Naive thymus-derived CD4-positive, alpha-beta T cell (primary cell): Measurements from ENCODE around the gene CFAP299. TPM values are rescaled to one million over a fixed set of nuclear protein-coding genes. Genes with fewer than 3 reads are reported as not detected.

ENCODE experiments used
- ATAC-seq: fragments of 150-1000 bp; cut with Tn5 transposase; 2 replicates; pipeline ENCODE4 v1.10.0; 2021; ENCODE audit warnings: mild to moderate bottlenecking, moderate library complexity
- CTCF ChIA-PET: fragments of 350-600 bp; sonication (Branson Sonifier 250); formaldehyde crosslinking; loops from one replicate; lab custom pipeline; 2021; ENCODE audit warnings: antibody characterized with exemption; lab: Charles Lee
- POLR2A ChIA-PET: fragments of 350-600 bp; sonication (Branson Sonifier 250); formaldehyde crosslinking; loops from one replicate; lab custom pipeline; 2021; ENCODE audit warnings: antibody characterized with exemption, inconsistent platforms; lab: Charles Lee
- DNase-seq, 9 donors: peaks; one replicate each; pipeline versions ENCODE4 v3.0.0 to v3.0.0-alpha.2; 2020 to 2022; ENCODE audit warnings: mixed read lengths in 1 of 9
- H3K27ac ChIP-seq: one replicate; pipeline ENCODE4 v1.7.0; 2013; ENCODE audit warnings: mild to moderate bottlenecking, low read depth, low read length, moderate library complexity
- H3K27me3 ChIP-seq, 2 donors: one replicate each; pipeline ENCODE4 v1.7.0; 2013; ENCODE audit warnings: low read length in 2 of 2, mild to moderate bottlenecking in 2 of 2, moderate library complexity in 2 of 2; ENCODE audit not compliant: control insufficient read depth in 2 of 2, insufficient read depth in 2 of 2
- H3K36me3 ChIP-seq, 3 experiments: 1 replicate in 2 of 3; 2 replicates in 1 of 3; pipeline ENCODE4 v1.7.0; 2013; ENCODE audit warnings: low read length in 3 of 3, mild to moderate bottlenecking in 3 of 3, moderate library complexity in 1 of 3; ENCODE audit not compliant: insufficient read depth in 3 of 3, control insufficient read depth in 2 of 3
- H3K4me1 ChIP-seq, 2 donors: one replicate each; pipeline ENCODE4 v1.7.0; 2013; ENCODE audit warnings: low read length in 2 of 2, mild to moderate bottlenecking in 2 of 2, moderate library complexity in 1 of 2; ENCODE audit not compliant: control insufficient read depth in 2 of 2, insufficient read depth in 2 of 2
- H3K4me3 ChIP-seq: 2 replicates; pipeline ENCODE4 v1.7.0; 2013; ENCODE audit warnings: mild to moderate bottlenecking, low read length
- H3K9me3 ChIP-seq, 3 experiments: 1 replicate in 2 of 3; 2 replicates in 1 of 3; pipeline ENCODE4 v1.7.0; 2013; ENCODE audit warnings: low read length in 3 of 3; ENCODE audit not compliant: control insufficient read depth in 2 of 3
- H3K27ac Mint-ChIP-seq, 9 donors: one replicate each; pipeline ENCODE4 v1.8.0; 2020 to 2022; ENCODE audit warnings: mixed read lengths in 9 of 9, mild to moderate bottlenecking in 8 of 9, moderate library complexity in 5 of 9, inconsistent platforms in 2 of 9
- H3K27me3 Mint-ChIP-seq, 5 donors: one replicate each; pipeline ENCODE4 v1.8.0; 2021 to 2022; ENCODE audit warnings: mixed read lengths in 5 of 5, mild to moderate bottlenecking in 1 of 5
- H3K36me3 Mint-ChIP-seq, 5 donors: one replicate each; pipeline ENCODE4 v1.8.0; 2020 to 2022; ENCODE audit warnings: mixed read lengths in 5 of 5, mild to moderate bottlenecking in 3 of 5, inconsistent platforms in 1 of 5
- H3K4me1 Mint-ChIP-seq, 7 donors: one replicate each; pipeline ENCODE4 v1.8.0; 2020 to 2022; ENCODE audit warnings: mixed read lengths in 7 of 7, mild to moderate bottlenecking in 3 of 7, inconsistent platforms in 1 of 7
- H3K4me3 Mint-ChIP-seq, 10 donors: one replicate each; pipeline ENCODE4 v1.8.0; 2020 to 2022; ENCODE audit warnings: mild to moderate bottlenecking in 10 of 10, mixed read lengths in 10 of 10, moderate library complexity in 6 of 10, inconsistent platforms in 2 of 10
- H3K9me3 Mint-ChIP-seq, 11 donors: one replicate each; pipeline ENCODE4 v1.8.0; 2020 to 2022; ENCODE audit warnings: mixed read lengths in 11 of 11, mild to moderate bottlenecking in 4 of 11, inconsistent platforms in 1 of 11, moderate library complexity in 1 of 11
- intact Hi-C, 2 donors: fragments of 100-400 bp; cut with micrococcal nuclease; formaldehyde crosslinking; loops; one replicate each; pipeline ENCODE4 v1.15.1; 2023
- polyA plus RNA-seq, 2 donors: library from polyadenylated mRNA; unstranded; fragments of 300-500 nt; fragmentation: Illumina TruSeq; gene quantifications; one replicate each; pipeline ENCODE4 v1.2.3, GENCODE V29; 2021
- total RNA-seq, 6 experiments: library from RNA in 5 of 6; stranded (reverse) in 5 of 6; gene quantifications; 1 replicate in 5 of 6; 2 replicates in 1 of 6; pipeline ENCODE4 v1.2.3 and lab custom pipeline; 2021 to 2026

CFAP299 gene
- total and polyA plus RNA-seq, 7 experiments from 2014 or later = not detected

- Mint-ChIP-seq H3K36me3 (peaks cover 0 to 7% (median 0%) of the 10 kb centered on the region in 5 donors), H3K4me3 (no peak overlapping the region), H3K27me3 (peaks cover 0 to 5% (median 0%) of the 10 kb centered on the region in 5 donors), H3K27ac (no peak overlapping the region), H3K4me1 (peaks cover 0 to 27% (median 14%) of the 10 kb centered on the region in 7 donors), H3K9me3 (peaks cover 0 to 4% (median 0%) of the 10 kb centered on the region in 11 donors)
- Histone ChIP-seq H3K4me1 (no peaks in the 10 kb centered on the region), H3K9me3 (no peaks in the 10 kb centered on the region), H3K27ac (no peak overlapping the region), H3K4me3 (no peak overlapping the region), H3K27me3 (no peaks in the 10 kb centered on the region), H3K36me3 (no peaks in the 10 kb centered on the region)
- intact Hi-C loops = loop anchor here in 1 of 2 donors (2.0 to 5.0 kb wide), 2 partner anchors 21 to 243 kb away; no protein-coding TSS in a partner anchor
- ChIA-PET POLR2A (interaction anchor here (0.5 kb wide), 1 partner anchor 23 kb away, joined by 3 read pairs; no protein-coding TSS in a partner anchor), CTCF (no interaction called here)
- ATAC-seq (no peak), DNase-seq (no peak)
These were observed 274.7 kb downstream of the CFAP299 start for GRCh38 chr4:80610199-80610598.

GRCh38 chr4:80610845-80611677 is 275.5 kb downstream of the CFAP299 start:
- H3K36me3 Mint-ChIP-seq = peaks cover 0 to 7% (median 0%) of the 10 kb centered on the region in 5 donors
- H3K4me3 ChIP-seq = no peak overlapping the region
- no peaks in the 10 kb centered on the region for H3K36me3 ChIP-seq
- DNase-seq (no peak), ATAC-seq (no peak)
- CTCF ChIA-PET = interaction anchor here (0.7 to 0.8 kb wide), 2 partner anchors 220 to 440 kb away, joined by 3 read pairs; no protein-coding TSS in a partner anchor
- H3K9me3 ChIP-seq = no peaks in the 10 kb centered on the region
- no peak overlapping the region for H3K27ac Mint-ChIP-seq
- no peaks in the 10 kb centered on the region for H3K4me1 ChIP-seq
- no peak overlapping the region for H3K27ac ChIP-seq
- H3K27me3 ChIP-seq = no peaks in the 10 kb centered on the region
- peaks cover 0 to 4% (median 0%) of the 10 kb centered on the region in 11 donors for H3K9me3 Mint-ChIP-seq
- H3K4me1 Mint-ChIP-seq = peaks cover 0 to 27% (median 14%) of the 10 kb centered on the region in 7 donors
- intact Hi-C loops = loop anchor here in 1 of 2 donors (2.0 to 5.0 kb wide), 2 partner anchors 20 to 244 kb away; no protein-coding TSS in a partner anchor
- H3K4me3 Mint-ChIP-seq = no peak overlapping the region
- H3K27me3 Mint-ChIP-seq = peaks cover 0 to 5% (median 0%) of the 10 kb centered on the region in 5 donors
- POLR2A ChIA-PET = interaction anchor here (0.9 kb wide), 1 partner anchor 17 kb away, joined by 3 read pairs; no protein-coding TSS in a partner anchor

GRCh38 chr4:80611678-80611979 is 276.1 kb downstream of the CFAP299 start:
- H3K4me1 ChIP-seq = no peaks in the 10 kb centered on the region
- H3K36me3 ChIP-seq = no peaks in the 10 kb centered on the region
- ChIA-PET CTCF (interaction anchor here (0.7 kb wide), 1 partner anchor 220 kb away, joined by 3 read pairs; no protein-coding TSS in a partner anchor), POLR2A (no interaction called here)
- peaks cover 0 to 27% (median 14%) of the 10 kb centered on the region in 7 donors for H3K4me1 Mint-ChIP-seq
- H3K4me3 ChIP-seq = no peak overlapping the region
- intact Hi-C loops = loop anchor here in 1 of 2 donors (2.0 to 5.0 kb wide), 2 partner anchors 19 to 244 kb away; no protein-coding TSS in a partner anchor
- H3K27ac Mint-ChIP-seq = no peak overlapping the region
- DNase-seq = no peak
- no peaks in the 10 kb centered on the region for H3K9me3 ChIP-seq
- peaks cover 0 to 5% (median 0%) of the 10 kb centered on the region in 5 donors for H3K27me3 Mint-ChIP-seq
- H3K4me3 Mint-ChIP-seq = no peak overlapping the region
- H3K27me3 ChIP-seq = no peaks in the 10 kb centered on the region
- H3K9me3 Mint-ChIP-seq = peaks cover 0 to 2% (median 0%) of the 10 kb centered on the region in 11 donors
- no peak overlapping the region for H3K27ac ChIP-seq
- H3K36me3 Mint-ChIP-seq = peaks cover 0 to 6% (median 0%) of the 10 kb centered on the region in 5 donors
- ATAC-seq = no peak

GRCh38 chr4:80613470-80613869 is 277.9 kb downstream of the CFAP299 start:
- Mint-ChIP-seq H3K9me3 (no peaks in the 10 kb centered on the region), H3K4me1 (peaks cover 0 to 31% (median 14%) of the 10 kb centered on the region in 7 donors), H3K36me3 (peaks cover 0 to 3% (median 0%) of the 10 kb centered on the region in 5 donors), H3K27me3 (peaks cover 0 to 5% (median 0%) of the 10 kb centered on the region in 5 donors), H3K27ac (no peak overlapping the region), H3K4me3 (no peak overlapping the region)
- H3K36me3 ChIP-seq = no peaks in the 10 kb centered on the region
- CTCF ChIA-PET = no interaction called here
- no peak for ATAC-seq
- H3K9me3 ChIP-seq = no peaks in the 10 kb centered on the region
- intact Hi-C loops = loop anchor here in 1 of 2 donors (5.0 kb wide), 1 partner anchor 246 kb away; no protein-coding TSS in a partner anchor
- no peak overlapping the region for H3K27ac ChIP-seq
- no peak overlapping the region for H3K4me3 ChIP-seq
- POLR2A ChIA-PET = interaction anchor here (1.1 kb wide), 1 partner anchor 9 kb away, joined by 3 read pairs; no protein-coding TSS in a partner anchor
- H3K27me3 ChIP-seq = no peaks in the 10 kb centered on the region
- DNase-seq = no peak
- H3K4me1 ChIP-seq = no peaks in the 10 kb centered on the region

GRCh38 chr4:80614319-80614718 is 278.8 kb downstream of the CFAP299 start:
- H3K4me1 Mint-ChIP-seq = peaks cover 0 to 31% (median 13%) of the 10 kb centered on the region in 7 donors
- H3K36me3 ChIP-seq = no peaks in the 10 kb centered on the region
- DNase-seq = no peak
- no peaks in the 10 kb centered on the region for H3K9me3 ChIP-seq
- no peak overlapping the region for H3K27ac ChIP-seq
- no peak overlapping the region for H3K4me3 Mint-ChIP-seq
- no peak overlapping the region for H3K27ac Mint-ChIP-seq
- CTCF ChIA-PET = interaction anchor here (1.3 kb wide), 1 partner anchor 10 kb away, joined by 3 read pairs; no protein-coding TSS in a partner anchor
- no peak for ATAC-seq
- H3K4me1 ChIP-seq = no peaks in the 10 kb centered on the region
- H3K9me3 Mint-ChIP-seq = no peaks in the 10 kb centered on the region
- peaks cover 0 to 5% (median 0%) of the 10 kb centered on the region in 5 donors for H3K27me3 Mint-ChIP-seq
- peaks cover 0 to 3% (median 0%) of the 10 kb centered on the region in 5 donors for H3K36me3 Mint-ChIP-seq
- no peak overlapping the region for H3K4me3 ChIP-seq
- intact Hi-C loops = loop anchor here in 1 of 2 donors (5.0 kb wide), 1 partner anchor 247 kb away; no protein-coding TSS in a partner anchor
- POLR2A ChIA-PET = no interaction called here
- H3K27me3 ChIP-seq = no peaks in the 10 kb centered on the region

GRCh38 chr4:80615099-80615498 is 279.6 kb downstream of the CFAP299 start:
- intact Hi-C loops = loop anchor here in 1 of 2 donors (5.0 kb wide), 1 partner anchor 377 kb away; no protein-coding TSS in a partner anchor

More at GRCh38 chr4:80615099-80615498, 279.6 kb downstream of the CFAP299 start:
- H3K27ac Mint-ChIP-seq = no peak overlapping the region
- ChIA-PET POLR2A (no interaction called here), CTCF (interaction anchor here (1.3 kb wide), 1 partner anchor 9 kb away, joined by 3 read pairs; no protein-coding TSS in a partner anchor)
- H3K27ac ChIP-seq = no peak overlapping the region
- H3K4me1 Mint-ChIP-seq = peaks cover 0 to 31% (median 13%) of the 10 kb centered on the region in 7 donors
- peaks cover 0 to 3% (median 0%) of the 10 kb centered on the region in 5 donors for H3K36me3 Mint-ChIP-seq
- H3K9me3 Mint-ChIP-seq = no peaks in the 10 kb centered on the region
- no peaks in the 10 kb centered on the region for H3K27me3 ChIP-seq
- no peaks in the 10 kb centered on the region for H3K4me1 ChIP-seq
- ATAC-seq (no peak), DNase-seq (no peak)
- H3K27me3 Mint-ChIP-seq = peaks cover 0 to 5% (median 0%) of the 10 kb centered on the region in 5 donors
- no peaks in the 10 kb centered on the region for H3K9me3 ChIP-seq
- no peaks in the 10 kb centered on the region for H3K36me3 ChIP-seq
- no peak overlapping the region for H3K4me3 ChIP-seq
- no peak overlapping the region for H3K4me3 Mint-ChIP-seq
